Activated CD4-positive, alpha-beta memory T cell treated with anti-CD3 and anti-CD28 coated beads for 36 hours (primary cell): ENCODE data around the gene SLC35G4. TPM values are rescaled to one million over a fixed set of nuclear protein-coding genes. Genes with fewer than 3 reads are reported as not detected.
"Not testable (repeated sequence)": the region's sequence is repeated elsewhere in the genome, so short reads cannot be mapped to it uniquely, and the experiment has no call there.

Experiments
- CTCF ChIA-PET: fragments of 350-600 bp; sonication (Branson Sonifier 250); formaldehyde crosslinking; loops from one replicate; lab custom pipeline; 2021; ENCODE audit warnings: antibody characterized with exemption, inconsistent platforms; lab: Charles Lee
- POLR2A ChIA-PET: fragments of 350-600 bp; sonication (Branson Sonifier 250); formaldehyde crosslinking; loops from one replicate; lab custom pipeline; 2021; ENCODE audit warnings: antibody characterized with exemption; lab: Charles Lee
- DNase-seq: peaks from one replicate; pipeline ENCODE4 v3.0.0-alpha.2; 2020
- H3K27ac Mint-ChIP-seq: one replicate; pipeline ENCODE4 v1.8.0; 2021; ENCODE audit warnings: mixed read lengths
- H3K27me3 Mint-ChIP-seq: one replicate; pipeline ENCODE4 v1.8.0; 2021; ENCODE audit warnings: mixed read lengths
- H3K36me3 Mint-ChIP-seq: one replicate; pipeline ENCODE4 v1.8.0; 2021; ENCODE audit warnings: mixed read lengths
- H3K4me1 Mint-ChIP-seq: one replicate; pipeline ENCODE4 v1.8.0; 2021; ENCODE audit warnings: low read depth, mixed read lengths
- H3K4me3 Mint-ChIP-seq: one replicate; pipeline ENCODE4 v1.8.0; 2021; ENCODE audit warnings: mild to moderate bottlenecking, mixed read lengths
- H3K9me3 Mint-ChIP-seq: one replicate; pipeline ENCODE4 v1.8.0; 2021; ENCODE audit warnings: mixed read lengths
- intact Hi-C: fragments of 100-400 bp; cut with micrococcal nuclease; formaldehyde crosslinking; loops from one replicate; pipeline ENCODE4 v1.15.1; 2023
- total RNA-seq, 2 experiments: library from RNA; stranded (reverse); gene quantifications; one replicate each; pipeline ENCODE4 v1.2.3, GENCODE V29; 2021

Gene SLC35G4
- total RNA-seq: not detected

- CTCF ChIA-PET, POLR2A ChIA-PET, H3K9me3 Mint-ChIP-seq, H3K4me3 Mint-ChIP-seq, DNase-seq, H3K27me3 Mint-ChIP-seq, H3K36me3 Mint-ChIP-seq, H3K27ac Mint-ChIP-seq, H3K4me1 Mint-ChIP-seq, intact Hi-C loops: not testable (repeated sequence)
Observed at GRCh38 chr18:11609488-11609887, at the start of gene SLC35G4. Gene SLC35G4, plus strand, starts transcription at chr18:11609596. Its CDS starts 0 bp downstream, at chr18:11609596.

- H3K36me3 Mint-ChIP-seq: no peaks in the 10 kb centered on the region
- no peak overlapping the region for H3K4me3 Mint-ChIP-seq
- DNase-seq: no peak
- ChIA-PET CTCF (interaction anchor here (2.7 kb wide), 1 partner anchor 8 kb away, joined by 18 read pairs; no protein-coding TSS in a partner anchor), POLR2A (no interaction called here)
- no peak overlapping the region for H3K27ac Mint-ChIP-seq
- intact Hi-C loops: no loop called here
- no peaks in the 10 kb centered on the region for H3K4me1 Mint-ChIP-seq
- peaks cover 1% of the 10 kb centered on the region for H3K27me3 Mint-ChIP-seq
- no peaks in the 10 kb centered on the region for H3K9me3 Mint-ChIP-seq
Observed at GRCh38 chr18:11561293-11561692, 48.1 kb upstream of the SLC35G4 start.

GRCh38 chr18:11565716-11566115 lies 43.7 kb upstream of the SLC35G4 start:
- H3K4me3 Mint-ChIP-seq: no peak overlapping the region
- H3K4me1 Mint-ChIP-seq: no peaks in the 10 kb centered on the region
- H3K9me3 Mint-ChIP-seq: no peaks in the 10 kb centered on the region
- H3K36me3 Mint-ChIP-seq: no peaks in the 10 kb centered on the region
- no peak overlapping the region for H3K27ac Mint-ChIP-seq
- ChIA-PET CTCF (interaction anchor here (0.8 kb wide), 1 partner anchor 13 kb away, joined by 3 read pairs; no protein-coding TSS in a partner anchor), POLR2A (no interaction called here)
- intact Hi-C loops: no loop called here
- DNase-seq: no peak
- peaks cover under 1% of the 10 kb centered on the region for H3K27me3 Mint-ChIP-seq

- DNase-seq: no peak
- intact Hi-C loops: no loop called here
- CTCF ChIA-PET: no interaction called here
- H3K27ac Mint-ChIP-seq: no peak overlapping the region
- H3K4me1 Mint-ChIP-seq: no peaks in the 10 kb centered on the region
- no peaks in the 10 kb centered on the region for H3K9me3 Mint-ChIP-seq
- POLR2A ChIA-PET: no interaction called here
- no peaks in the 10 kb centered on the region for H3K27me3 Mint-ChIP-seq
- no peak overlapping the region for H3K4me3 Mint-ChIP-seq
- H3K36me3 Mint-ChIP-seq: no peaks in the 10 kb centered on the region
Observed at GRCh38 chr18:11566236-11566965, 43.0 kb upstream of the SLC35G4 start.

- intact Hi-C loops: no loop called here
- Mint-ChIP-seq H3K27ac (no peak overlapping the region), H3K4me1 (no peaks in the 10 kb centered on the region), H3K36me3 (no peaks in the 10 kb centered on the region), H3K9me3 (no peaks in the 10 kb centered on the region), H3K27me3 (no peaks in the 10 kb centered on the region), H3K4me3 (no peak overlapping the region)
- ChIA-PET CTCF (interaction anchor here (1.3 kb wide), 1 partner anchor 14 kb away, joined by 5 read pairs; no protein-coding TSS in a partner anchor), POLR2A (no interaction called here)
- no peak for DNase-seq
Observed at GRCh38 chr18:11567396-11567795, 42.0 kb upstream of the SLC35G4 start.

- Mint-ChIP-seq H3K27ac (no peak overlapping the region), H3K36me3 (no peaks in the 10 kb centered on the region), H3K4me3 (no peak overlapping the region), H3K27me3 (no peaks in the 10 kb centered on the region), H3K4me1 (no peaks in the 10 kb centered on the region), H3K9me3 (no peaks in the 10 kb centered on the region)
- intact Hi-C loops: loop anchor here (10.0 kb wide), 1 partner anchor 245 kb away; no protein-coding TSS in a partner anchor
- ChIA-PET CTCF (no interaction called here), POLR2A (interaction anchor here (0.5 kb wide), 1 partner anchor 99 kb away, joined by 3 read pairs; no protein-coding TSS in a partner anchor)
- DNase-seq: no peak
Observed at GRCh38 chr18:11570073-11570588, 39.3 kb upstream of the SLC35G4 start.

- Mint-ChIP-seq H3K27me3 (no peaks in the 10 kb centered on the region), H3K27ac (no peak overlapping the region), H3K9me3 (no peaks in the 10 kb centered on the region), H3K36me3 (no peaks in the 10 kb centered on the region), H3K4me3 (no peak overlapping the region), H3K4me1 (no peaks in the 10 kb centered on the region)
- no peak for DNase-seq
- ChIA-PET POLR2A (no interaction called here), CTCF (no interaction called here)
- intact Hi-C loops: loop anchor here (10.0 kb wide), 1 partner anchor 246 kb away; no protein-coding TSS in a partner anchor
Observed at GRCh38 chr18:11570769-11571412, 38.5 kb upstream of the SLC35G4 start.

GRCh38 chr18:11572201-11572600 lies 37.2 kb upstream of the SLC35G4 start:
- intact Hi-C loops: loop anchor here (10.0 kb wide), 1 partner anchor 247 kb away; no protein-coding TSS in a partner anchor
- no peaks in the 10 kb centered on the region for H3K36me3 Mint-ChIP-seq
- H3K9me3 Mint-ChIP-seq: no peaks in the 10 kb centered on the region
- H3K4me3 Mint-ChIP-seq: no peak overlapping the region
- H3K27ac Mint-ChIP-seq: no peak overlapping the region
- DNase-seq: no peak
- H3K27me3 Mint-ChIP-seq: no peaks in the 10 kb centered on the region
- POLR2A ChIA-PET: no interaction called here
- CTCF ChIA-PET: no interaction called here
- peaks cover 5% of the 10 kb centered on the region for H3K4me1 Mint-ChIP-seq

- intact Hi-C loops: loop anchor here (10.0 kb wide), 1 partner anchor 250 kb away; no protein-coding TSS in a partner anchor
- no peak overlapping the region for H3K4me3 Mint-ChIP-seq
- H3K4me1 Mint-ChIP-seq: peaks cover 19% of the 10 kb centered on the region
- H3K9me3 Mint-ChIP-seq: no peaks in the 10 kb centered on the region
- no peaks in the 10 kb centered on the region for H3K27me3 Mint-ChIP-seq
- H3K27ac Mint-ChIP-seq: no peak overlapping the region
- ChIA-PET POLR2A (no interaction called here), CTCF (interaction anchor here (1.3 kb wide), 1 partner anchor 21 kb away, joined by 3 read pairs; no protein-coding TSS in a partner anchor)
- DNase-seq: no peak
- H3K36me3 Mint-ChIP-seq: no peaks in the 10 kb centered on the region
Observed at GRCh38 chr18:11574545-11574944, 34.9 kb upstream of the SLC35G4 start.

GRCh38 chr18:11577271-11578112 lies 31.9 kb upstream of the SLC35G4 start:
- ChIA-PET POLR2A (no interaction called here), CTCF (no interaction called here)
- intact Hi-C loops: loop anchor here (10.0 kb wide), 1 partner anchor 253 kb away; no protein-coding TSS in a partner anchor
- H3K27me3 Mint-ChIP-seq: no peaks in the 10 kb centered on the region
- no peak for DNase-seq
- H3K9me3 Mint-ChIP-seq: no peaks in the 10 kb centered on the region
- no peak overlapping the region for H3K27ac Mint-ChIP-seq
- H3K4me1 Mint-ChIP-seq: peaks cover 34% of the 10 kb centered on the region
- H3K4me3 Mint-ChIP-seq: no peak overlapping the region
- H3K36me3 Mint-ChIP-seq: no peaks in the 10 kb centered on the region

GRCh38 chr18:11578799-11579198 lies 30.6 kb upstream of the SLC35G4 start:
- Mint-ChIP-seq H3K27me3 (no peaks in the 10 kb centered on the region), H3K27ac (no peak overlapping the region), H3K4me1 (peaks cover 34% of the 10 kb centered on the region), H3K4me3 (no peak overlapping the region), H3K36me3 (no peaks in the 10 kb centered on the region), H3K9me3 (no peaks in the 10 kb centered on the region)
- intact Hi-C loops: loop anchor here (10.0 kb wide), 1 partner anchor 254 kb away; no protein-coding TSS in a partner anchor
- ChIA-PET CTCF (no interaction called here), POLR2A (no interaction called here)
- no peak for DNase-seq
